Thymus (tissue), 11 donors: ENCODE measurements around the gene MYH9. TPM values are rescaled to one million over a fixed set of nuclear protein-coding genes. Genes with fewer than 3 reads are reported as not detected.
"Not testable (repeated sequence)": the region's sequence is repeated elsewhere in the genome, so short reads cannot be mapped to it uniquely, and the experiment has no call there.

Experiments used
- DNase-seq, 9 donors: peaks; one replicate each; pipeline ENCODE4 v3.0.0-alpha.2; 2013; ENCODE audit warnings: low spot score in 9 of 9, low read depth in 6 of 9, missing footprints in 1 of 9
- H3K27ac ChIP-seq, 2 donors: one replicate each; pipeline ENCODE4 v1.5.1; 2013; ENCODE audit warnings: control low read depth in 1 of 2, low read depth in 1 of 2, low read length in 1 of 2, mild to moderate bottlenecking in 1 of 2, moderate library complexity in 1 of 2
- H3K27me3 ChIP-seq, 2 donors: one replicate each; pipeline ENCODE4 v1.5.1; 2013; ENCODE audit warnings: low read length in 1 of 2; ENCODE audit not compliant: control insufficient read depth in 2 of 2, insufficient read depth in 1 of 2
- H3K36me3 ChIP-seq, 2 donors: one replicate each; pipeline ENCODE4 v1.5.1; 2013; ENCODE audit warnings: low read length in 1 of 2, mild to moderate bottlenecking in 1 of 2, moderate library complexity in 1 of 2; ENCODE audit not compliant: control insufficient read depth in 2 of 2, insufficient read depth in 2 of 2
- H3K4me1 ChIP-seq, 2 donors: one replicate each; pipeline ENCODE4 v1.5.1; 2013; ENCODE audit warnings: low read length in 2 of 2; ENCODE audit not compliant: control insufficient read depth in 2 of 2, insufficient read depth in 2 of 2
- H3K4me3 ChIP-seq, 2 donors: one replicate each; pipeline ENCODE4 v1.5.1; 2013; ENCODE audit warnings: low read length in 2 of 2, control low read depth in 1 of 2, mild to moderate bottlenecking in 1 of 2
- H3K9me3 ChIP-seq, 2 donors: one replicate each; pipeline ENCODE4 v1.5.1; 2013; ENCODE audit warnings: low read length in 1 of 2, mild to moderate bottlenecking in 1 of 2; ENCODE audit not compliant: control insufficient read depth in 2 of 2, insufficient read depth in 1 of 2
- WGBS: extraction: QIAGEN DNeasy Blood & Tissue Kit; methylation state at CpG from one replicate; pipeline ENCODE4 v1.1.7; 2013; 5-methylcytosine and 5-hydroxymethylcytosine counted together
- polyA plus RNA-seq: library from polyadenylated mRNA; stranded (reverse); fragments of 200-250 nt; gene quantifications from one replicate; pipeline ENCODE4 v1.2.3, GENCODE V29; 2013
- total RNA-seq: library from RNA; stranded (reverse); fragments of 120-200 nt; gene quantifications from one replicate; pipeline ENCODE4 v1.2.4, GENCODE V29; 2013
- donor health status: healthy.

MYH9 gene
- total and polyA plus RNA-seq, 2 donors: 123 to 155 TPM

GRCh38 chr22:36391638-36392037 is 3.9 kb upstream of the MYH9 start:
- H3K27me3 ChIP-seq: no peaks in the 10 kb centered on the region
- no peak overlapping the region for H3K27ac ChIP-seq
- no peak overlapping the region for H3K4me3 ChIP-seq
- 100% methylated on average over 3 of the region's 3 CpGs for WGBS
- peaks cover 8 to 21% of the 10 kb centered on the region in 2 donors for H3K4me1 ChIP-seq
- H3K36me3 ChIP-seq: no peaks in the 10 kb centered on the region
- no peak for DNase-seq
- H3K9me3 ChIP-seq: no peaks in the 10 kb centered on the region

DNA sequence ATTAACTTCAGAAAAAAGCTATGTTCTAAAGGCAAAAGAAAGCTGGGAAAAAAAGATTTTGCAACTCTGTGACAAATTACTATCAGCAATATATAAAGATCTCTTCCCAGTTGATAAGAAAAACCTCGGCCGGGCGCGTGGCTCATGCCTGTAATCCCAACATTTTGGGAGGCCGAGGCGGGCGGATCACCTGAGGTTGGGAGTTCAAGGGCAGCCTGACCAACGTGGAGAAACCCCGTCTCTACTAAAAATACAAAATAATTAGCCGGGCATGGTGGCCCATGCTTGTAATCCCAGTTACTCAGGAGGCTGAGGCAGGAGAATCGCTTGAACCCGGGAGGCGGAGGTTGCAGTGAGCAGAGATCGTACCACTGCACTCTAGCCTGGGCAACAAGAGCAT is 1.4 kb upstream of the MYH9 start:
- H3K27me3 ChIP-seq, H3K9me3 ChIP-seq, H3K27ac ChIP-seq, H3K4me3 ChIP-seq, DNase-seq, H3K36me3 ChIP-seq: not testable (repeated sequence)
- peaks cover 6 to 25% of the 10 kb centered on the region in 2 donors for H3K4me1 ChIP-seq
- WGBS: 97% methylated on average over 14 of the region's 14 CpGs

DNA sequence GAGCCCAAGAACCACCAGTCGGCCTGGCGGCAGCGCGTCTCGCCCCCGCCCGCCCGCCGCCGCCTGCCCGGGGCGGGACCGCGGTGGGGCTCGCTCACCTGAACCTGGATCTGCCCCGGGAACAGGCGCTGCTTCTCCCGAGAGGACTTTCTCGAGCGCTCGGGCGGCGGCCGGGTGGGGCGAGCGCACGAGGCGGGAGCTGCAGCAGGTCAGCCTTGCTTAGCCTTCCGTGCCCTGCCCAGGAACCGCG is 133 bp downstream of the MYH9 start:
- peak overlapping the region; percentile 84 to 96 for H3K27ac ChIP-seq
- WGBS: under 1% methylated on average over 31 of the region's 31 CpGs

GRCh38 chr22:36386900-36387708 is 663 bp downstream of the MYH9 start:
- H3K36me3 ChIP-seq: peaks cover 10 to 11% of the 10 kb centered on the region in 2 donors
- H3K27ac ChIP-seq: peak overlapping the region; percentile 96 to 99
- under 1% methylated on average over 91 of the region's 91 CpGs for WGBS
- H3K27me3 ChIP-seq: no peaks in the 10 kb centered on the region
- H3K4me1 ChIP-seq: peaks cover 13 to 44% of the 10 kb centered on the region in 2 donors
- DNase-seq: peak in 6 of 9 donors; percentile 26 to 69 (median 46)
- no peaks in the 10 kb centered on the region for H3K9me3 ChIP-seq
- peak overlapping the region; percentile 79 to 92 for H3K4me3 ChIP-seq

More for the DNA sequence above, 133 bp downstream of the MYH9 start:
- no peak for DNase-seq
- H3K36me3 ChIP-seq: peaks cover 8 to 10% of the 10 kb centered on the region in 2 donors
- no peaks in the 10 kb centered on the region for H3K9me3 ChIP-seq
- H3K27me3 ChIP-seq: no peaks in the 10 kb centered on the region
- peaks cover 13 to 40% of the 10 kb centered on the region in 2 donors for H3K4me1 ChIP-seq
- H3K4me3 ChIP-seq: peak overlapping the region; percentile 51 to 79

DNA sequence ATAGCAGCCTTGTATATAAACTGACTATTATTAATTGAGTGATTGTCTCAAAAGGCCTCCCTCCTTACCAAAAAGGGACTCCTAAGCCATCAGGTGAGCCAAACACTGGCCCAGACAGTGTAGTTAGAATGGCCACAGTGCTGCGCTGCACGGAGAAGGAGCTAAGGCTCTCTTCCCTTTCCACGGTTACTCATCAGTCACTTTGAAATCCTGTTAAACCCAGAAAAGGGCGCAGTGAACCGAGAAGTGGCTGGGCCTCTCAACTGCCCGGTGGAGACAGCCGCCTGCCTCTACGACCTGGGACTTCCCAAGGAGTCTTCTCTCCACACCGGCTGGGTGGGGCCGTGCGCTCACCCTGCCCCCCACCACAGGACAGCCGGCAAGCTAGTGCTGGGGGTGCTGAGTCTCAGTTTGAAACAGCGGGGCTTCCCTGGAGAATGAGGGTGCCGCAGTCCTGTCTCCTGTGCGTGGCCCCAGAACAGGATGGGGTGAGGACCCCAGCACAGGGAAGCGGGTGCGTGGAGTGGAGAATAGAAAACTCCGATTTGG is 1.3 kb downstream of the MYH9 start:
- WGBS: 2% methylated on average over 18 of the region's 18 CpGs
- Histone ChIP-seq H3K4me3 (peak overlapping the region; percentile 79 to 92), H3K27me3 (no peaks in the 10 kb centered on the region), H3K9me3 (no peaks in the 10 kb centered on the region), H3K27ac (peak overlapping the region; percentile 96 to 99), H3K36me3 (peaks cover 12 to 15% of the 10 kb centered on the region in 2 donors), H3K4me1 (peaks cover 15 to 50% of the 10 kb centered on the region in 2 donors)
- DNase-seq: peak in 4 of 9 donors; percentile 28 to 65 (median 40)

DNA sequence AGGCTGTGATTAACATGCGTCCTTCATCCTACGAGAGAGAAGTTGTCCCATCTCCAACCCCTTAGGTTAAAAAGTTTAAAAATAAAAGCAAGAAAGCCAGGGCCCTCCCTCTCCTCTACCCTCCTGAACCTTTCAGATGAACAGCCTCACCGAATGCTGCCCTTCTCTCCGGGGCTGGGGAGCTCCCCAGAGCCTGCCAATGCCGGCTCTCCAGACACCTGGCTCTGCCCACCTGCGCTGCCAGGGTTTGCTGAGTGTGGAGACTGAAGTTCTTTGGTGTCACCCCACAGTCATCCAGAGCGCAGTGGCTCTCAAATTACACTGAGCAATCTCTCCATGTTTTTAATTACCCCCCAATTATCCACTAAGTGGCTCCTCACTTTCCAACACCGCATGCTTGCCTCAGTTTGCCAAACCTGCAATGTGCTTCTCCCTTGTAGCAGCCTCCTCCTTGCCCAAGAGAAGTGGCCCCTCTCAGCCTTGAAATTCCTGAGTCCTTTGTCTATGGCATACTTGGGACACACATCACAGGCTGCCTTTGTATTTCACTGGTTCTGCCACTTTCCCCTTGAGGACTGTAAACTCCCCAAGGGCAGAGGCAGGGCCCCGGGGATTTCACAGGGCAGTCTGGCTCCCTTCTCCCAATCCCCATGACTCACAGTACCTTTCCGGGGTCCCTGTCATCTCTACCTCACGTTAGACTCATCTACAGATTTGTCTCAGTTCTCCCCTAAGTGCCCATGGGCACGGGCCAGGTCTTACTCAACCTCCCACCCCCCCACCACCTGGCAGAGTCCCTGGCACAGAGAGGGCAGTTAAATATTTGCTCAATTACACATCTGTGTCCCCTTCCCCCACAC is 2.0 kb downstream of the MYH9 start:
- 6% methylated on average over 12 of the region's 12 CpGs for WGBS
- DNase-seq: peak in 6 of 9 donors; percentile 36 to 86 (median 62)

GRCh38 chr22:36384766-36385481 is 2.8 kb downstream of the MYH9 start:
- Histone ChIP-seq H3K27ac (peak overlapping the region; percentile 96 to 99), H3K27me3 (no peaks in the 10 kb centered on the region), H3K9me3 (no peaks in the 10 kb centered on the region), H3K36me3 (peaks cover 19 to 27% of the 10 kb centered on the region in 2 donors), H3K4me1 (peaks cover 27 to 65% of the 10 kb centered on the region in 2 donors), H3K4me3 (peak overlapping the region; percentile 79 to 92)
- WGBS: 16% methylated on average over 7 of the region's 7 CpGs
- DNase-seq: peak in 8 of 9 donors; percentile 61 to 91 (median 76)

More for the DNA sequence above, 2.0 kb downstream of the MYH9 start:
- H3K27ac ChIP-seq: peak overlapping the region; percentile 96 to 99
- H3K4me3 ChIP-seq: peak overlapping the region; percentile 79 to 92
- H3K4me1 ChIP-seq: peaks cover 22 to 57% of the 10 kb centered on the region in 2 donors
- peaks cover 19 to 21% of the 10 kb centered on the region in 2 donors for H3K36me3 ChIP-seq
- H3K27me3 ChIP-seq: no peaks in the 10 kb centered on the region
- no peaks in the 10 kb centered on the region for H3K9me3 ChIP-seq

DNA sequence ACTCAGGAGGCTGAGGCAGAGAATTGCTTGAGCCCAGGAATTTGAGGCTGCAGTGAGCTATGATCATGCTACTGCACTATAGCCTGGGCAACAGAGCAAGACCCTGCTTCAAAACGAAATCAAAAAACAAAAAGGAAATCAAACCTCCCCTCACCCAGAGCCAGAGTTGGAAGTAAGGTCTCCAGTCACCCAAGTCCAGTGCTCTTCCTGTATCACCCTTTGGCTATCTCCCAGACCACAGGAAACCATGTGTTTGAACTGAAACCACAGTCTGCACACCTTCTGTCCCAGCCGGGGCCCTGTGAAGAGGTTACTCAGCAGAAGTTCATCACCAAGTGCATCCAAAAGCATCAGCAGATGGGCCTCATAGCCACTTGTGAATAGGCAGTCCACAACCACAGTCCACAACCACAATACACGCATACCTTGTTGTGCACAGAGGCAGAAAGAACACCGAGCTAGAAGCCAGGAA is 4.6 kb downstream of the MYH9 start:
- Histone ChIP-seq H3K27me3 (no peaks in the 10 kb centered on the region), H3K4me3 (peak overlapping the region in 1 of 2 donors; percentile 3), H3K36me3 (peaks cover 19 to 40% of the 10 kb centered on the region in 2 donors), H3K4me1 (peaks cover 38 to 79% of the 10 kb centered on the region in 2 donors), H3K27ac (peak overlapping the region; percentile 27 to 76), H3K9me3 (no peaks in the 10 kb centered on the region)
- DNase-seq: peak in 1 of 9 donors; percentile 51
- 14% methylated on average over 4 of the region's 4 CpGs for WGBS
